MCF 10A (cell line): ENCODE results near the gene IKZF4. TPM values are rescaled to one million over a fixed set of nuclear protein-coding genes. Genes with fewer than 3 reads are reported as not detected.

Source experiments
- BruUV-seq: library from RNA; stranded (reverse); fragments of 400-500 nt; replicated peaks from 2 replicates; lab custom pipeline; 2021; lab: Mats Ljungman, UMichigan
- CTCF ChIA-PET: fragments of 300-600 bp; sonication (Branson Sonifier 250); formaldehyde crosslinking; extraction: SDS; loops from one replicate; lab custom pipeline; 2021; ENCODE audit warnings: antibody characterized with exemption, inconsistent platforms; lab: Yijun Ruan, JAX
- POLR2A ChIA-PET: fragments of 300-600, 350-650 bp; sonication (Branson Sonifier 250); formaldehyde crosslinking; extraction: SDS; loops from one replicate; lab custom pipeline; 2020; ENCODE audit warnings: antibody characterized with exemption, inconsistent platforms; lab: Yijun Ruan, JAX
- DNase-seq: peaks from one replicate; pipeline ENCODE4 v3.0.0-alpha.2; 2018; ENCODE audit not compliant: unreplicated experiment
- H3K27ac Mint-ChIP-seq: one replicate; pipeline ENCODE4 v1.8.0; 2022; ENCODE audit warnings: mild to moderate bottlenecking, low read depth, mixed read lengths; ENCODE audit not compliant: unreplicated experiment
- H3K27me3 Mint-ChIP-seq: one replicate; pipeline ENCODE4 v1.8.0; 2022; ENCODE audit warnings: mixed read lengths; ENCODE audit not compliant: insufficient read depth, unreplicated experiment
- H3K36me3 Mint-ChIP-seq: one replicate; pipeline ENCODE4 v1.8.0; 2022; ENCODE audit warnings: mild to moderate bottlenecking, moderate library complexity, mixed read lengths; ENCODE audit not compliant: insufficient read depth, unreplicated experiment
- H3K4me1 Mint-ChIP-seq: one replicate; pipeline ENCODE4 v1.8.0; 2022; ENCODE audit warnings: mixed read lengths; ENCODE audit not compliant: insufficient read depth, unreplicated experiment
- H3K4me3 Mint-ChIP-seq: one replicate; pipeline ENCODE4 v1.8.0; 2022; ENCODE audit warnings: mild to moderate bottlenecking, moderate library complexity, mixed read lengths; ENCODE audit not compliant: unreplicated experiment
- H3K9me3 Mint-ChIP-seq: one replicate; pipeline ENCODE4 v1.8.0; 2022; ENCODE audit warnings: mixed read lengths; ENCODE audit not compliant: unreplicated experiment
- CTCF ChIP-seq: fragments of 200-600 bp; IDR thresholded peaks from one replicate; pipeline ENCODE4 v1.8.0; 2022; ENCODE audit warnings: antibody characterized with exemption, mild to moderate bottlenecking; ENCODE audit not compliant: unreplicated experiment
- intact Hi-C: fragments of 100-400 bp; cut with micrococcal nuclease; formaldehyde crosslinking; loops from 2 replicates; pipeline ENCODE4 v1.14.1; 2022
- total RNA-seq: library from RNA; stranded (reverse); gene quantifications from 2 replicates; pipeline ENCODE4 v1.2.3, GENCODE V29; 2022

Gene IKZF4
- total RNA-seq, 1 experiment from 2014 or later: 2.4 TPM

DNA sequence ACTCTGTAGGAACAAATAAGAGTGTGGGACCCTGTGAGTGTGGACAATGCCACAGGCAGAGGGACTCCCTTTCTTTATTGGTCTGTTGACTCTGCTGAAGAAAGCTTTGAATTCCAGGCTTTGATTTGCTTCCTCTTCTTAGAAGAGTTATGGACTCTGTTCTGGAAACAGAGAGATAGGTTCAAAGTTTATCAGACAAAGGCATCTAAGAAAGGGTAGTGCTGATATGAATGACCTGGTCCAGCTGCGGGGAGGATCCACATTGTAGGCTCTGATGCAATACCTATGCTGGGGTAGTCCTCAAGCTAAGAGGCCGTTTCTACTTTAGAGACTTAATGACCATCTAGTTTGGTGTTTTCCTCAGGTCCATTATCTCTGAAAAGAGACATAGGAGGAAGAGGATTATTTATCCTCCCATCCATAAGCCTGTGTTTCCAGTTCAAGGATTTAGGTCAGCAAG, 10.7 kb upstream of the IKZF4 start:
- POLR2A ChIA-PET: interaction anchor here (0.7 to 4.9 kb wide), 3 partner anchors 13 to 36 kb away, joined by 3 to 62 read pairs (median 7); partner anchors contain the start of genes RAB5B and SUOX
- intact Hi-C loops: no loop called here
- Mint-ChIP-seq H3K27me3 (no peaks in the 10 kb centered on the region), H3K36me3 (peaks cover 6% of the 10 kb centered on the region), H3K27ac (no peak overlapping the region), H3K4me3 (no peak overlapping the region), H3K9me3 (no peaks in the 10 kb centered on the region), H3K4me1 (no peaks in the 10 kb centered on the region)
- no TSS peak for BruUV-seq
- CTCF ChIA-PET: interaction anchor here (0.7 to 3.0 kb wide), 2 partner anchors 14 to 98 kb away, joined by 3 to 19 read pairs; partner anchors contain the start of gene SUOX
- no peak for DNase-seq
- TF ChIP-seq CTCF: no peak

- intact Hi-C loops: no loop called here
- BruUV-seq: no TSS peak
- Mint-ChIP-seq H3K27ac (peak overlapping the region; percentile 49), H3K4me1 (no peaks in the 10 kb centered on the region), H3K27me3 (no peaks in the 10 kb centered on the region), H3K4me3 (no peak overlapping the region), H3K36me3 (peaks cover 6% of the 10 kb centered on the region), H3K9me3 (no peaks in the 10 kb centered on the region)
- CTCF ChIA-PET: interaction anchor here (0.6 to 1.4 kb wide), 4 partner anchors 13 to 66 kb away, joined by 3 to 7 read pairs (median 4); no protein-coding TSS in a partner anchor
- TF ChIP-seq CTCF: no peak
- DNase-seq: no peak
- POLR2A ChIA-PET: interaction anchor here (0.5 to 1.1 kb wide), 4 partner anchors 22 to 146 kb away, joined by 3 to 4 read pairs (median 4); partner anchors contain the start of gene PYM1
Observed at GRCh38 chr12:56011509-56012090, 9.2 kb upstream of the IKZF4 start.

DNA sequence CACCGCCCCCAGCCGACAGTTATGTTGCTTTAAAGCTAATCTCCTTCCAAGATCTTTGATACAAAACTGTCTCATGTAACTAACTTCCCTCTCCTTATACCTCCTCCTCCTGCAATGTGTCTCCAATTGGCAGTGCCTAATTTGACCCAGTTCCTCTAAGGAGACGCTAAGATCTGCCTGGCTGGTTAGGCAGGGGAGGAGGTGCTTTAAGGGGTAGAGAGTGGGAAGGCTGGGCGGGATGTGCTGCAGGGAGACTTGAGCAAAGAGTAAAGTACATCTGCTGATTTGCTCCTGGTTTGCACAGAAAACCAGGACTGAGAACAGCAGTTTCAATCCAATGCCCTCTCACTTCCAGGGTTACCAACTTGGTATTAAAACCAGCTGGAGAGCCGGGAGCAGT, 7.4 kb upstream of the IKZF4 start:
- BruUV-seq: no TSS peak
- CTCF ChIA-PET: interaction anchor here (1.1 to 1.3 kb wide), 3 partner anchors 16 to 39 kb away, joined by 3 to 4 read pairs (median 4); partner anchors contain the start of gene SUOX
- no peak for DNase-seq
- POLR2A ChIA-PET: no interaction called here
- Mint-ChIP-seq H3K4me3 (no peak overlapping the region), H3K4me1 (no peaks in the 10 kb centered on the region), H3K27ac (no peak overlapping the region), H3K27me3 (no peaks in the 10 kb centered on the region), H3K9me3 (no peaks in the 10 kb centered on the region), H3K36me3 (peaks cover 6% of the 10 kb centered on the region)
- no peak for TF ChIP-seq CTCF
- intact Hi-C loops: no loop called here

- no peak overlapping the region for H3K27ac Mint-ChIP-seq
- no peak overlapping the region for H3K4me3 Mint-ChIP-seq
- POLR2A ChIA-PET: no interaction called here
Observed at GRCh38 chr12:56014205-56014604, 6.6 kb upstream of the IKZF4 start.

More at GRCh38 chr12:56014205-56014604, 6.6 kb upstream of the IKZF4 start:
- H3K36me3 Mint-ChIP-seq: peaks cover 6% of the 10 kb centered on the region
- CTCF ChIA-PET: interaction anchor here (0.6 to 1.3 kb wide), 4 partner anchors 17 to 106 kb away, joined by 3 to 4 read pairs (median 4); partner anchors contain the start of gene SUOX
- H3K27me3 Mint-ChIP-seq: no peaks in the 10 kb centered on the region
- DNase-seq: no peak
- no peaks in the 10 kb centered on the region for H3K9me3 Mint-ChIP-seq
- no peak for TF ChIP-seq CTCF
- no TSS peak for BruUV-seq
- intact Hi-C loops: no loop called here
- H3K4me1 Mint-ChIP-seq: no peaks in the 10 kb centered on the region
